ENCODE measurements around the gene FREM3. TPM values are rescaled to one million over a fixed set of nuclear protein-coding genes. Genes with fewer than 3 reads are reported as not detected.
A peak's percentile ranks its signal among the peaks of the same experiment; 100 is the strongest.

The FREM3 gene
- polyA plus RNA-seq, 1 experiment: not detected

GRCh38 chr4:143575331-143575730 lies 125.1 kb downstream of the FREM3 start:
- H3K27me3 ChIP-seq (ENCODE audit: control insufficient read depth, insufficient read depth, low read length): no peaks in the 10 kb centered on the region
- no peaks in the 10 kb centered on the region for H3K9me3 ChIP-seq (ENCODE audit: control insufficient read depth, insufficient read depth, low read length)
- POLR2A ChIA-PET: no interaction called here
- TF ChIP-seq CTCF (IDR thresholded peaks at IDR 0.05; ENCODE audit: low read depth, low read length): no peak
- DNase-seq (ENCODE audit: low read depth, low spot score): no peak
- CTCF ChIA-PET: no interaction called here
- no peak overlapping the region for H3K27ac ChIP-seq (ENCODE audit: low read depth, low read length)
- no peak overlapping the region for H3K4me3 ChIP-seq (ENCODE audit: low read depth, low read length)

GRCh38 chr4:143564472-143564871 lies 136.0 kb downstream of the FREM3 start:
- H3K27me3 ChIP-seq (ENCODE audit: control insufficient read depth, insufficient read depth, low read length): no peaks in the 10 kb centered on the region
- TF ChIP-seq CTCF (IDR thresholded peaks at IDR 0.05; ENCODE audit: low read depth, low read length): no peak
- DNase-seq (ENCODE audit: low read depth, low spot score): no peak
- H3K27ac ChIP-seq (ENCODE audit: low read depth, low read length): no peak overlapping the region
- ChIA-PET CTCF (no interaction called here), POLR2A (no interaction called here)
- no peak overlapping the region for H3K4me3 ChIP-seq (ENCODE audit: low read depth, low read length)
- H3K9me3 ChIP-seq (ENCODE audit: control insufficient read depth, insufficient read depth, low read length): peaks cover 2% of the 10 kb centered on the region; the same call in 1 of the 2 replicates

- ChIA-PET CTCF (interaction anchor here (0.6 kb wide), 1 partner anchor 28 kb away, joined by 3 read pairs; no protein-coding TSS in a partner anchor), POLR2A (no interaction called here)
- no peak overlapping the region for H3K27ac ChIP-seq (ENCODE audit: low read depth, low read length)
- TF ChIP-seq CTCF (IDR thresholded peaks at IDR 0.05; ENCODE audit: low read depth, low read length): no peak
- DNase-seq (ENCODE audit: low read depth, low spot score): no peak
- H3K9me3 ChIP-seq (ENCODE audit: control insufficient read depth, insufficient read depth, low read length): peaks cover 3% of the 10 kb centered on the region; the same call in 1 of the 2 replicates
- H3K27me3 ChIP-seq (ENCODE audit: control insufficient read depth, insufficient read depth, low read length): no peaks in the 10 kb centered on the region
- H3K4me3 ChIP-seq (ENCODE audit: low read depth, low read length): peak overlapping the region; percentile 60
Measured at GRCh38 chr4:143559757-143560147, 140.7 kb downstream of the FREM3 start.

- H3K27ac ChIP-seq (ENCODE audit: low read depth, low read length): no peak overlapping the region
- DNase-seq (ENCODE audit: low read depth, low spot score): no peak
- no peaks in the 10 kb centered on the region for H3K27me3 ChIP-seq (ENCODE audit: control insufficient read depth, insufficient read depth, low read length)
- CTCF ChIA-PET: interaction anchor here (0.6 to 1.5 kb wide), 2 partner anchors 11 to 13 kb away, joined by 3 to 4 read pairs; no protein-coding TSS in a partner anchor
- POLR2A ChIA-PET: no interaction called here
- peaks cover 3% of the 10 kb centered on the region; the same call in 1 of the 2 replicates for H3K9me3 ChIP-seq (ENCODE audit: control insufficient read depth, insufficient read depth, low read length)
- TF ChIP-seq CTCF (IDR thresholded peaks at IDR 0.05; ENCODE audit: low read depth, low read length): no peak; the same call in 1 of the 2 replicates
- peak overlapping the region; percentile 60 for H3K4me3 ChIP-seq (ENCODE audit: low read depth, low read length)
Measured at GRCh38 chr4:143558823-143559756, 141.4 kb downstream of the FREM3 start.

- no peak overlapping the region for H3K4me3 ChIP-seq (ENCODE audit: low read depth, low read length)
- H3K27ac ChIP-seq (ENCODE audit: low read depth, low read length): no peak overlapping the region
- DNase-seq (ENCODE audit: low read depth, low spot score): no peak
- H3K27me3 ChIP-seq (ENCODE audit: control insufficient read depth, insufficient read depth, low read length): no peaks in the 10 kb centered on the region
- ChIA-PET POLR2A (no interaction called here), CTCF (interaction anchor here (1.5 kb wide), 1 partner anchor 12 kb away, joined by 4 read pairs; no protein-coding TSS in a partner anchor)
- peaks cover 3% of the 10 kb centered on the region; the same call in 1 of the 2 replicates for H3K9me3 ChIP-seq (ENCODE audit: control insufficient read depth, insufficient read depth, low read length)
- TF ChIP-seq CTCF (IDR thresholded peaks at IDR 0.05; ENCODE audit: low read depth, low read length): no peak
Measured at GRCh38 chr4:143558286-143558685, 142.2 kb downstream of the FREM3 start.
